Activated naive CD4-positive, alpha-beta T cell treated with anti-CD3 and anti-CD28 coated beads, Interleukin-2, amount 50 U/mL, for 16 hours (primary cell): ENCODE data around the gene DEF6.

Source experiments
- DNase-seq: peaks from one replicate; pipeline ENCODE4 v3.0.0-alpha.2; 2020

DEF6 gene

DNA sequence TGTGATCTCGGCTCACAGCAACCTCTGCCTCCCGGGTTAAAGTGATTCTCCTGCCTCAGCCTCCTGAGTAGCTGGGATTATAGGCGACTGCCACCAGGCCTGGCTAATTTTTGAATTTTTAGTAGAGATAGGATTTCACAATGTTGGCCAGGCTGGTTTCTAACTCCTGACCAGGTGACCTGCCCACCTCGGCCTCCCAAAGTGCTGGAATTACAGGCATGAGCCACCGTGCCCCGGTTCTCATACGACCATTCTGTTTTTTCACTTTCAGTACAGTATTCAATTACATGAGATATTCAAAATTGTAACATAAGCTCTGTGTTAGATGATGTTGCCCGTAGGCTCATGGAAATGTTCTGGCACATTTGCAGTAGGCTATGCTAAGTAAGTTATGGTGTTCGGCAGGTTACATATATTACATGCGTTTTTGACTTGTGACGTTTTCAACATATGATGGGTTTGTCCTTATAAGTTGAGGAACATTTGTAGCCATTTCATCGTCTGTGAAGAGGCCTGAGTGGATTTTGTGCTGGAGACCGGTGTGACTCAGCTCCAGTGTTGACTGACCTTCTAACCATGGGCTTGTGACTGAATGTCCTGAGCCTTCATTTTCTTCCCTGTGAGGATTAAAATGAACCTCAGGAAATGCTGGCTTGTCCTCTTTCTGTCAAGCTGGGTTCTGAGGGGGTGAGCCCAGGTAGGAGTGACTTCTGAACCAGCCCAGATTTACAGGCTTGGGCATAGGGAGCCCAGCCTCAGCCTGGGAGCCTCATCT, 56.9 kb downstream of the DEF6 start:
- DNase-seq: no peak

DNA sequence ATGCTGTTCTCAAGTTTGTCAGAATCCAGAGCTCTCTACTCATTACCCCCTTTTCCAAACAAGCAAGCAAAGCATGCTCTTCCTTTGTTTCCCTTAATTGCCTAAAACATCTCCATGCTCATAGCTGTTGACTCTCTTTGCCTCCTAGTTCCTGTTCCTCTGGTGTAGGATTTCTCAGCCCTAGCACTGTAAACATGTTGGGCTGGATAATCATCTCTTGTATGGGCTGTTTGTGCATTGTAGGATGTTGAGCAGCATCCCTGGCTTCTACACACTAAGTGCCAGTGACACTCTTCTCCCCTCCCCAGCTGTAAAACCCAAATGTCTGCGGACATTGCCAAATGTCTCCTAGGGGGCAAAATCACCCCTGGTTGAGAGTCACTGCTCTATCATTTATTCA, 58.8 kb downstream of the DEF6 start:
- no peak for DNase-seq

DNA sequence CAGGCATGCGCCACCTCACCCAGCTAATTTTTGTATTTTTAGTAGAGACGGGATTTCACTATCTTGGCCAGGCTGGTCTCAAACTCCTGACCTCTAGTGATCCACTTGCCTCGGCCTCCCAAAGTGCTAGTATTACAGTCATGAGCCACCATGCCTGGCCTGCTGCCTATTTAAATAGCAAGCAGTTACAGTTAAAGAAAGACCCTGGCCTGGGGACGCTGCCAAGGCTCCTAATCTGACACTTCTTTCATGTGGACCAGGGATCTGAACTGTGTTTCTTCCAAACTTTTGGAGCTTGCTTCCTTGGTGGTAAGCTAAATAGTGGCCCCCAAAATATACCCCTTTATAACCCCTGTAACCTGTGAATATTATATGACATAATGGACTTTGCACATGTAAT, 60.1 kb downstream of the DEF6 start:
- no peak for DNase-seq

DNA sequence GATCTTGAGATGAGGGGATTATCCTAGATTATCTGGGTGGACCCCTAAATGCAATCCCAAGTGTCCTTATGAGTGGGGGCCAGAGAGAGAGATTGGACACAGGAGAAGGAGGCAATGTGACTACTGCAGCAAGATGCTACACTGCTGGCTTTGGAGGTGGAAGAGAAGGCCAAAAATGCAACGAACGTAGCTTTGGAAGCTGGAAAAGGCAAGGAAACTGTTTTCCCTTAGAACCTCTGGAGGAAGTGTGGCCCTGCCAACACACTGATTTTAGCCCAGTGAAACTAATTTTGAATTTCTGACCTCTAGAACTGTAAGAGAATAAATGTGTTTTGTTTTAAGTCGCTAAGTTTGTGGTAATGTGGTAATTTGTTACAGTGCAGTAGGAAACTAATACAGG, 60.5 kb downstream of the DEF6 start:
- no peak for DNase-seq

DNA sequence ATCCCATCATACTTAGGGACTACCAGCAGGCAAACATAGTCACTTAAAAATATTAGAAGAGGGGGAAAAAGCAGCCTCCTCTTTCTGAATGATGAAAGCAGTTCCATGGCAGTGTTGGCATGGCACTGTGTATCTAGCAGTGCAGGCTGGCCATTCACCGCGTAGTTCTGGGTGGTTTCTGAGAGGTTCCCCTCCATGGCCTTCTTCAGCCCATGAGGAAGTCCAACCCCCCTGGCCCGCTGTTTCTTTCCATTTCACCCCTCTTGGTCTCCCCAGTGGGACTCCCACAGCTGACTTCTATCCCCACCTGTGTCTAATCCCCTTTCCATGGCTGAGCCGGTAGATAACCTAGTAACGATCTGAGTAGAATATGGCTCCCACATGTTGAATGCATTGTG, 61.7 kb downstream of the DEF6 start:
- DNase-seq: no peak

DNA sequence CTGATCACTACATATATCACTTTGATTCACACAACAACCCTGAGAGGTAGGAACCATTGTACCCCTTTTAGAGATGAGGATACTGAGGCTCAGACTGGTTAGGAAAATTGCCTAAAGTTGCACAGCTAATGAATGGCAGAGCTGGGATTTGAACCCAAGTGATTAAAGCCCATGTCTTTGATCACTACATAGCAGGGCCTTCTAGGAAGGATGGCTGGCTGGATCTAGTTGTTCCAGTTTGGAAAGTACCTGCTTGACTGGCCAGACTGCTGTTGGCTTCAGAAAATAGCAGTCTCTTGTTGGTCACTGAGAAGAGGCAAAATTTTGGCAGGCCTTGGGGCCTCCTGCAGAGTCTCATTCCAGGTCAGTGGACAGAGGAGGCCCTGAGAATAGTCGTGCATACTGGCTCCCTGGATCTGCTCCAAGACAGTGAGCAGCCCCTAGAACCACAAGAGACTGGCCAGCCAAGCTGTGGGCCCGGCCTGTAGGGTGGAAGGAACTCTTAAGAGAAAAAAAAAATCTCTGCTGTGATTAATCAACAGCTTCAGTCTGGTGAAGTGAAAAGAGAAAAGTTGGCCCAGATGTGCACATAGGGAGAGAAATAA, 62.2 kb downstream of the DEF6 start:
- DNase-seq: no peak

DNA sequence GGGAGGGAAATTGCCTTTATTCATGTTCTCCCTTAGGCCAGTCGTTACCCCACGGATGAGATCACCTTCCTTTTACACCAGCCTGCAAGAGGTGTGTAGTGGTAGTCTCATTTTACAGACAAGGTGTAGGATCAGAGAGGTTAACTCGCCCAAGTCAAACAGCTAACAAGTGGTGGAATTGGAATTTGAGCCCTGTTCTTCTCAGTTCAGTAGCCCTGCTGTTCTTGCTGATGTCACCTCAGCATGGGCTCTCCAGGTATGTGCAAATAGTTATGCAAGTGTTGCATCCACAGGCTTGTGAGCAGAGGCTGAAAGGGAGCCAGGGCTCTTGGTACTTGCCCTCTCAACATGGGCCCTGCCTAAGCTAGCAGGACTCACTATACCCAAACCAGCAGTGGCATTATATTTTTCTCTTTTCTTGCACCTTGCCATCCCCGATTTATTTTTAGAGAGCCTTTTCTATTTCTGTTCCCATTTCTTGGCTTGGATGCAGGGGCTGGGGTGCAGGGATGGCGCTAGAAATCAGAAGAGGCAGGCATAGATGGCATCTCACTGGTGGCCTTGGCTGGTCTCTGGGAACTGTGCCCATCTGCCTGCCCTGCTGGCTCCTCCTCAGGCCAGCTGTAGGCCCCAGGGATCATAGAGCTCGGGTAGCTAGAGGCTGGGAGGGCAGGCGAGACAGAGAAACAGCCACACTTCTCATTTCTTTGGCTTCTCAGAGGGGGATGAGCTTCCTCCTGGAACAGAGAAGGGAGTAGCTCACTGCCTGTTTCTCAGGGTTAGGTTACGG, 62.9 kb downstream of the DEF6 start:
- DNase-seq: no peak

DNA sequence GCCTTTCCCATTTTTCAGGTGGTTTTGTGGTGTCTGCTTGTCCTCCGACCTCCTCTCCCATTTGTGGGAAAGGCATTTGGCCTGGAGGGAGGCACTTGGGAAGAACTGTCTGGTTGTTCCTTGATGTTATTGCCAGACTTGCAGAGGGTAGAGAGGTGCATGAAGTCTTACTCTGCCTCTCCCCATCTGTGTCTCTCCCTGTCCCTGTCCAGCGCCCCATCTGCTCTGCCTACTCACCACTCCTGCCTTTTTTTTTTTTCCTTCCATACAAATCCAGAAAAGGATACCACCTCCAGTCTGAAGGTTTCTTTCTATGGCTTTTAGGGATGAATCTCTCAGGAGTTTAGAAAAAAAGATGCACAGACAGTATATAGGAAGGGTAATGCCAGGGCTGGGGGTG, 64.6 kb downstream of the DEF6 start:
- no peak for DNase-seq

DNA sequence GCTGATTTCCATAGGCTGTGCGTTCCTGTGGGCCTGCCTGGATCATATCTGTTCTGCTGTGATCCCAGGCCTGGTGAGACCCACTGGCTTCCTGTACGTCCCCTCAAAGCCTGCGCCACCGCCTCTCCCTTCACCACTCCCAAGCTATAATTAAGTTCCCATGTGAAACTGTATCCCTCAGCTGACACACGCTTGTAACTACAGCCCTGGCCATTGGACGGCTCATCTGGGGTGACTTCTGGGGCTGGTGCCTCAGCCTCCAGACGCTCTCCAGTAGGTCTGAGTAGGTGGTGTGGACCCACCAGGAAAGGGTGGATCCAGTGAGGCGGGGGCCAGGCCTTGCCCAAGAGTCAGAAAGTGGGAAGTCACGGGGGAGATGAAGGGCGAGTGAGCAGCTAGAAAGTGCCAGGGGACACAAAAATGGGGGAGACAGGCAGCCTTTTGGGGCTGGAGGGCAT, 65.7 kb downstream of the DEF6 start:
- no peak for DNase-seq

DNA sequence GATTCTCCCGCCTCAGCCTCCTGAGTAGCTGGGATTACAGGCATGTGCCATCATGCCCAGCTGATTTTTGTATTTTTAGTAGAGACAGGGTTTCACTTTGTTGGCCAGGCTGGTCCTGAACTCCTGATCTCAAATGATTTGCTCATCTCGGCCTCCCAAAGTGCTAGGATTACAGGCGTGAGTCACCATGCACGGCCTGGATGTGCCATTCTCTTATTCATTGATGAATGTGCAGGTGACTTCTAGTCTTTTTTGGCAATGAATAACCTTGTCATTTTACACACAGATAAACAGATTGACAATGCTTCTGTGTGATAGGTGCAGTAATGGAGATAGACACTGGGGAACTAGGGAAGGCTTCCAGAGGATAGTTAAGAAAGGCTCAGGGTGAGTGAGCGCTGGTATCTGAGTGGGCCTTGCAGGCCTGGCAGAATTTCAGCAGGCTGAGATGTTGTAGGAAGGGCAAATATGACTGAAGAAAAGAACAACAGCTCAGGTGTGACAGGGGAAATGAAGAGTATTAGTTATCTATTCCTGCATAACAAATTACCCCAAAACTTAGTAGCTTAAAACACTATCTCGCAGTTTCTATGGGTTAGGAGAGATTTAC, 68.1 kb downstream of the DEF6 start:
- no peak for DNase-seq

DNA sequence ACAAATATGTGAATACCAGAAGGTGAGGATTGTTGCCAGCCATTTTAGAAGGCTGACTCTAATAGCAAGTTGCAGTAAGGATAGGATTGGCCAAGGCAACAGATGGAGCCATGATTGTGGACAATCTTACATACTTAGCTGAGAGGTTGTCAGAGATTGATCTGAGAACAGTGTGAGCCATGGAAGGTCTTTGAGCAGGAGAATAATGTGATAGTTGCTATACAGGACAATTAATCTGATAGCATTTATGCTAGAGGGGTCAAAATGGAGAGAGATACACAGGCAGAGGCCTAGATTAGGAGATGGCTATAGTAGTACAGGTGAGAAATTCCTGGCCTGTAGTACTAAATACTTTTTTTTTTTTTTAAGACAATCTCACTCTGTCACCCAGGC, 68.6 kb downstream of the DEF6 start:
- no peak for DNase-seq

DNA sequence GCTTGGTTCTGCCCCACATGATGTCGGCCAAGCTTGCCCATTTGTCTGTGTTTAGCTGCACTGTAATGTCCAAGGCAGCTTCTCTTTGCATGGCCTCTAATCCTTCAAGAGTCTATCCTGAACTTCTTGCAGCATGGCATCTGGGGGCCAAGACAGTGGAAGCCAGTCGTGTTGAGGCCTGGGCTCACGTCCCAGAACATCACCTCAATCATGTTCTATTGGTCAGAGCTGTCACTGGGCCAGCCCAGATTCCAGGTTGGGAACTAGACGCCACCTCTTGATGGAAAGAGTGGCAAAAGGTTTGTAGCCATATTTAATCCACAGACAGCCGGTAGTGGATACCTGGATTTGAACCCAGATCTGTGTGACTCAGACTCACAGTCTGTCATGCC, 70.0 kb downstream of the DEF6 start:
- DNase-seq: no peak

DNA sequence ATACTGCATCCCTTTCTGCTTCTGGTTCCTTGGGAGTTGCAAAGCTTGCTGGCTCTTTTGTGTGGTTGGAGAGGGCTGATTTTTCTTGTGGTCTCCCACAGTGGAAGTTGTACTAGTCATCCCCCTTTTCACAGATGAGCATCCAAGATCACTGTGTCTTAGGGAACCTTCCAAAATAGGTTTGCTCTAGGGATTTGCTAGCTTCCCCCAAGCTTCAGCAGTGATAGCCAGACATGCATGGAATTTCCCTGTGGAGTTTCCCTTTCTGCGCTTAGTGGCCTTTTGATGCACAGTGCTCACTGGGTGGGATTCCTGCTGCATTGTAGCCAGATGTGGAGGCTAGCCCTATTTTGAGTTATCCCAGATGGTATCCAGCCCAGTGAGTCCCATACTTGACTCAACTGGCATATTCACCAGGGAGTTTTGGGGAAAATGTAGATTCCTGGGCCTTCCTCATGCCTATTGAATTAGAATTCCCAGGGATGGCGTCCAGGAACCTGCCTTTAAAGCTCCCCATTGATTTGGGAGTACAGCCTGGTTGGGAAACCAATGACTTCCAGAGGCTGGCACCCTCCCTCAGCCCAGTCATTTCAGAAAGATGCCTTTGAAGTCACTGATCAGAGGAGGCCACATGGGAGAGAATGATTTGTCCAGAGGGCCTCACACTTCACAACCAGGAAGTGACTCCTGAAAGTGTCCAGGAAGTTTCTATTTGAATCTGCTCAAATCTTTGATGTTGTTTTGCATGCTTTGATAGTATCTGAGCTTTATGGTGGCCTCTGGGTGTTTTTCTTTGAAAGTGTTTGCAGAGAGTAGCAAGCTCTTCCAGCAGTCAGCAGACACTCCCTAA, 70.6 kb downstream of the DEF6 start:
- no peak for DNase-seq

DNA sequence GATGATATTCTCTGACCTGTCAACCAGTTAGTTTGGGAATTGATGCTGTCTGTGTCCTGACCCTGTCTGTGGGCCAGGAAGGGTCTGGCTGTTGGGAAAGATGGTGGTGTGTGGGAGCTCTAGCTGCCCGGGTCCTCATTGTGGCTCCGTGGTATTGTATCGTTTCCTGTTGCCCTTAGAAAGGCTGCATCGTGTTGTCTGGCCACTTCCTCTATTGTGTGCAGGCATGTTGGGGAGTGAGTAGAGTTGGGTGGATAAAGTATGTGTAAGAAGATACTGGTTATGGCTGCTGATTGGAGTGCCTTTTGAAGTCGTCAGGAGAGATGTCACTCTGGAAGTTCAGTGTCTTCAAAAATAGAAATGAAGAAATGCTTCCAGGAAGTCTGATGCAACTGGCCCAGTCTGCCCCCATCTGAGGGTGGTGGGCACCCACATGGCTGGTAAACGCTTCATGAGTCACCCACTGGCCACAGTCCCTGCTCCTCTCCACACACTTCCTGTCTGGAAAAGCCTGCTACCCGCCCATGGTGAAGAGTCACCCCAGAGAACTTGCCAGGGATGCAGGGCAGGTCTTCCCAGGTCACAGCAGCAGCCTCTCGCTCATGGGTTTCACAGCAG, 72.6 kb downstream of the DEF6 start:
- peak; percentile 21 for DNase-seq

DNA sequence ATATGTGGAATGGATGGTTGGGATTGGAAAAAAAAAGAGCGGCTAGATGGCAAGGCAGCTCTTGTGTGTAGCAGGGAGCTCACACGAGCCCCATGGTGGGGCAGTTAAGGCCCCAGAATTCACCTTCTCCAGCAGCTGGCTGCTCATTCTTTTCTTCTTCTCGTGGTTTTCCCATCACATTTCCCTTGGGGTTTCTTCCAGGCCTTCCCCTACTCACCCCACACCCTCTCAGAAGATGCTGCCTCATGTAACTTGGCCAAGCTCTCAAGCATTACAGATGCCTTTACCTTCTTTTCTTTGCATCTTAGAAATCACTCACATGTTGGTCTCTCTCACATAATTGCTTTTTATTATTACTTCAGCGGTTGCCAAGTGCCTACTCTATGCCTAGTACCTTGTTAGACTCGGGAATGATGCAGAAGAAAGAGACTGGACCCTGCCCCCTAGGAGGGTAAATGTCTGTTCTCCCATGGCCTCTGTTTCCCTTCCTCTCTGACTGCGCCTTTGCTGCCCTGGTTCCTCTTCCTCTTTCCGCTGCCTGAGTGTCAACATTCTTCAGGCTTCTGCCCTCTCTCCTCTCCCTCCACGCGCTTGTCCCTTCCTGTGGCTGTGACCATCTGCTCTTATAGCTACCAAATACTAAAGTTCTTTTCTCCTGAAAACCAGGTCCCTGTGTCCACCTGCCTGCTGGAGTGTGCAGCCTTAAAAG, 73.3 kb downstream of the DEF6 start:
- no peak for DNase-seq
